ENCODE data around the gene ZNF560.

The ZNF560 gene

DNA sequence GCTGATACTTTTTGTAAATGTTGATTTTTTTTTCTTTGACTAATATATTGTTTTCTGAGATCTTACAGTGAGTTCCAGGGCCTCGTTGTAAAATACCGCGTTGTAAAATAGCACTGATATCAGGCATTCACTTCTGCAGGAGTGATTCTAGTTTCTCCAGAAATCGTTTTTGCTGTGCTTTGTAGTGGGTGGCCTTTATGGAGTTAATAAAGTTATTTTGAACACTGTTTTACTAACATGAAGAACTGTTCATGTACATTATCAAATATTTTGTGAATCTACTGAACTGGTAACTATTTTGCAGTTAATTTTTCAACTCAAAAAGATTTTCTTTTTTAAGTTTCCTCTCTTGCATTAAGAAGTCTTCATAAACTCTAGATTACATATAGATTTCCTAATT lies 62.1 kb downstream of the ZNF560 start:
- Histone ChIP-seq H3K27me3 (ENCODE audit: control insufficient read depth, insufficient read depth, low read length) (no peaks in the 10 kb centered on the region), H3K36me3 (ENCODE audit: control insufficient read depth, insufficient read depth, low read length) (no peaks in the 10 kb centered on the region), H3K27ac (ENCODE audit: low read length) (no peak overlapping the region), H3K4me1 (ENCODE audit: control insufficient read depth, insufficient read depth, low read length) (no peaks in the 10 kb centered on the region), H3K4me3 (ENCODE audit: low read length) (no peak overlapping the region), H3K9me3 (ENCODE audit: control insufficient read depth, insufficient read depth, low read length) (no peaks in the 10 kb centered on the region)
- DNase-seq (ENCODE audit: low read depth, low spot score), result no peak
- no CpG with 5 or more reads among the region's 4 CpGs for WGBS (ENCODE audit: insufficient coverage, insufficient read length)

DNA sequence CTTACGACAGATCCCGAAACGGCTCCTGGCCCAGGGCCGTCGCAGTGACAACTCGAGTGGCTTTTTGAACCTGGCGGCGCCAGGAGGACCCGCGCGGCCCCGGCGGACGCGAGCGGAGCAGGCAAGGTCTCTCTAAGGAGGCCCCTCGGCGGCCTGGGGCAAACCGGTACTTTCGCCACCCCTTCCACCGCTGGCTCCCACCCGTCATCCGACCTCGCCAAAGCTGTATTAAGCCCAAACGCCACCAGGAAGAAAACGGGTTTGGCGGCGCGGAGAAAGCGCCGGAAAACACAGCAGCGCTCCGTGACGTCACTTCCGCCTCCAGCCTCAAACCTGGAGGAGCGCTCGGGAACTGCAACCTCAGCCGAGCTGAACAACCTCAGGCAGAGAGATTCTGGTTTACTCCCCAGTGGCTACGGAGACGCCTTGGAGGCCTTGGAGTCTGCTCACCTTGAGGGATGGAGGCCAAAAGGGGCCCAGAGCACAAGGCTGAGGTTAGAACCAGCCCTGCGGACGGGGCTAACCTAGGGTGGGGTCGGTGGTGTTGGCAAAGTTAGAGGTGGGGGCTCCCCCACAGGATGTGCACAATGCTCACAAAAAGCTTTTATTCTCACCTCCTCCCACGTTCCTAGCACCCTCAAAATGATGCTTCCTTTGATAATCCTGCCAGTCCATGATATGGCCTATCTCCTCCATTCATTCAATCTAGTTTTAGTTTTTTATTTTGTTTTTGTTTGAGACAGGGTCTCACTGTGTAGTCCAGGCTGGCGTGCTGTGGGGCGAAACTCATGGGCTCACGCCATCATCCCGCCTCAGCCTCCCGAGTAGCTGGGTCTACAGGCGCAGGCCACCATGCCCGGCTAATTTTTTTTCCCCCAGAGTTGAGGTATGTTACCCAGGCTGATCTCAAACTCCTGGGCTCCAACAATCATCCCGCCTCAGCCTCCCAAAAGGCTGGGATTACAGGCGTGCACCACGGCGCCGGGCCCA lies 62.8 kb downstream of the ZNF560 start, which contains the start of gene ZNF266:
Gene ZNF266 (minus strand): TSS at position 295 of the 990 bp plus-strand sequence. CDS start 15,484 bp downstream, outside the sequence.
- H3K4me3 ChIP-seq (ENCODE audit: low read length), result peak within 1 kb of the TSS; percentile 58
- H3K27ac ChIP-seq (ENCODE audit: low read length), result no peak within 1 kb of the TSS
- H3K9me3 ChIP-seq (ENCODE audit: control insufficient read depth, insufficient read depth, low read length), result no peaks in the 10 kb centered on the region
- DNase-seq (ENCODE audit: low read depth, low spot score), result peak; percentile 92
- no peaks in the 10 kb centered on the region; the same call in 1 of the 2 replicates for H3K36me3 ChIP-seq (ENCODE audit: control insufficient read depth, insufficient read depth, low read length)
- no peaks in the 10 kb centered on the region for H3K4me1 ChIP-seq (ENCODE audit: control insufficient read depth, insufficient read depth, low read length)
- WGBS (ENCODE audit: insufficient coverage, insufficient read length), result no CpG with 5 or more reads among the region's 56 CpGs
- no peaks in the 10 kb centered on the region for H3K27me3 ChIP-seq (ENCODE audit: control insufficient read depth, insufficient read depth, low read length)

DNA sequence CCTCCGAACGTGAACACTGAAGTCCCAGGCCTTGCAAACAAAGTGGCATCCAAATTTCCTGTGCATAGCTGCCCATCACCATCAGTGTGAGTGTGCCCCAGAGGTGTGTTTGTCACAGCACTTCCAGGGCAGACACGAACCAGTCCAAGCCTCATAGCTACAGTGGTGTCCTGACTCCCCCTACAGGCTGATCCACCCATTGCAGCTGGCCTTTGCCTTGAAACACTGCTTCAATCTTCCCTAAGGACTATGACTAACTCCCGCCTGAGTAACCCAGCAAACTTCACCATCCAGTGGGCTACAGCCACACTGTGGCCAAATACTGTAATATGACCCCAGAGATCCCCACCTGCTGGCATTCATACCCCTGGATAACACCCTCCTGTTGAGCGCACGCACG lies 66.9 kb downstream of the ZNF560 start:
- WGBS (ENCODE audit: insufficient coverage, insufficient read length), result no CpG with 5 or more reads among the region's 7 CpGs
- H3K4me3 ChIP-seq (ENCODE audit: low read length), result no peak overlapping the region
- H3K4me1 ChIP-seq (ENCODE audit: control insufficient read depth, insufficient read depth, low read length), result no peaks in the 10 kb centered on the region; the same call in 1 of the 2 replicates
- peak; percentile 68 for DNase-seq (ENCODE audit: low read depth, low spot score)
- no peaks in the 10 kb centered on the region for H3K9me3 ChIP-seq (ENCODE audit: control insufficient read depth, insufficient read depth, low read length)
- H3K36me3 ChIP-seq (ENCODE audit: control insufficient read depth, insufficient read depth, low read length), result no peaks in the 10 kb centered on the region; the same call in 1 of the 2 replicates
- H3K27ac ChIP-seq (ENCODE audit: low read length), result no peak overlapping the region
- no peaks in the 10 kb centered on the region for H3K27me3 ChIP-seq (ENCODE audit: control insufficient read depth, insufficient read depth, low read length)

DNA sequence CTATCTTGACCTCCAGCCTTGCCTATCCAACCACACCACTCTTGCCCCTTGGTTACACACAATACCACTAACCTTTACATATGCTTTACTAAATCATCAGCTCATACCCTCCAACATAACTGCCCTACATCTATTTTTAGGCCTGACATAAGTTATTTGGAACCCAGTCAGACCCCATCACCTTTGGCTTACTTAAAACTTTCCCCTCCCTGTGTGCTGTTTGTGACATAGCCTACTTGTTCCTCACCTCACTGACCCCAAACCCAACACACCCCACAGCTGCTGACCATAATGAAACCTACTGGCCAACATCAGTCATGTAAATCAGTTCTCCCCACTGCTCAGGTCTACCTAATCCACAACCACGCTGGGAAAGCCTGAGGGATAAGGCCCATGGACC lies 68.0 kb downstream of the ZNF560 start:
- Histone ChIP-seq H3K36me3 (ENCODE audit: control insufficient read depth, insufficient read depth, low read length) (no peaks in the 10 kb centered on the region; the same call in 1 of the 2 replicates), H3K4me3 (ENCODE audit: low read length) (no peak overlapping the region), H3K4me1 (ENCODE audit: control insufficient read depth, insufficient read depth, low read length) (no peaks in the 10 kb centered on the region; the same call in 1 of the 2 replicates), H3K27ac (ENCODE audit: low read length) (no peak overlapping the region), H3K27me3 (ENCODE audit: control insufficient read depth, insufficient read depth, low read length) (no peaks in the 10 kb centered on the region), H3K9me3 (ENCODE audit: control insufficient read depth, insufficient read depth, low read length) (no peaks in the 10 kb centered on the region)
- no peak for DNase-seq (ENCODE audit: low read depth, low spot score)
- WGBS (ENCODE audit: insufficient coverage, insufficient read length), result no CpG with 5 or more reads among the region's 1 CpG

DNA sequence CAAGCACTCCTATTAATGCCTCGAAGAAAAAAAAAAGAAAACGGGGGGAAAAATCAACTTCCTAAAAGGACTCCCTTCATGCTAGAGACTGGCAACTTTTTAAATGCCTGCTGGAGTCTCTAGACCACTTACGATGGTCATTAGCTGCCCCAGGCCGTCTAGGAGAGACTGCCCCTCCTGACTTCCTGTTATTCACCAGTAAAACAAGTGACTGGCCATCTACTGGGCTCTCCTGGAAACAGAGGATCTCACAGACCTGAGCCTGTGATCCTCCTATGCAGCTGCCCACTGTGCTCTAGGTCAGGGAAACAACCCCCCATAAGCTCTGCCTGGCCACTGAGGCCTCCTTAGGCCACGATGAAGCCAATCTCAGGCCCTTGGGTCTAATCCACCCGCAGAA lies 70.5 kb downstream of the ZNF560 start:
- Histone ChIP-seq H3K4me1 (ENCODE audit: control insufficient read depth, insufficient read depth, low read length) (no peaks in the 10 kb centered on the region; the same call in 1 of the 2 replicates), H3K4me3 (ENCODE audit: low read length) (no peak overlapping the region), H3K9me3 (ENCODE audit: control insufficient read depth, insufficient read depth, low read length) (no peaks in the 10 kb centered on the region; the same call in 1 of the 2 replicates), H3K27me3 (ENCODE audit: control insufficient read depth, insufficient read depth, low read length) (no peaks in the 10 kb centered on the region), H3K27ac (ENCODE audit: low read length) (no peak overlapping the region), H3K36me3 (ENCODE audit: control insufficient read depth, insufficient read depth, low read length) (no peaks in the 10 kb centered on the region; the same call in 1 of the 2 replicates)
- DNase-seq (ENCODE audit: low read depth, low spot score), result no peak
- no CpG with 5 or more reads among the region's 6 CpGs for WGBS (ENCODE audit: insufficient coverage, insufficient read length)
